LNCAP (cell line): Measurements from ENCODE around the gene LIG3.

Experiments used
- CTCF ChIP-seq: fragments of 450-650 bp; IDR thresholded peaks from 2 replicates; pipeline ENCODE4 v1.5.1; 2017; ENCODE audit warnings: mild to moderate bottlenecking

LIG3 gene

GRCh38 chr17:34993031-34993430 lies 12.7 kb downstream of the LIG3 start:
- TF ChIP-seq CTCF: no peak

GRCh38 chr17:34996422-34997285 lies 16.3 kb downstream of the LIG3 start:
- no peak for TF ChIP-seq CTCF

- TF ChIP-seq CTCF: no peak
Observed at GRCh38 chr17:34997355-34997862, 17.1 kb downstream of the LIG3 start.

GRCh38 chr17:34998205-34998604 lies 17.9 kb downstream of the LIG3 start:
- peak; percentile 67 for TF ChIP-seq CTCF

GRCh38 chr17:34999456-34999855 lies 19.1 kb downstream of the LIG3 start:
- TF ChIP-seq CTCF: no peak

- no peak for TF ChIP-seq CTCF
Observed at GRCh38 chr17:35001549-35001948, 21.2 kb downstream of the LIG3 start.

- no peak for TF ChIP-seq CTCF
Observed at GRCh38 chr17:35002876-35003551, 22.7 kb downstream of the LIG3 start.
